ENCODE results near the gene CCDC15.

The CCDC15 gene

GRCh38 chr11:125084761-125085231 lies 130.8 kb downstream of the CCDC15 start (continued):
- TF ChIP-seq ZNF624 (tag by site-specific recombination; IDR thresholded peaks at IDR 0.05), result no peak
- no peak for TF ChIP-seq ZNF792 (tag by site-specific recombination; IDR thresholded peaks at IDR 0.05)
- TF ChIP-seq TSHZ1 (tag by site-specific recombination; IDR thresholded peaks at IDR 0.05; ENCODE audit: borderline replicate concordance), result no peak
- no peak for TF ChIP-seq ZNF521 (tag by site-specific recombination; IDR thresholded peaks at IDR 0.05)
- no peak for TF ChIP-seq RBAK (tag by site-specific recombination; IDR thresholded peaks at IDR 0.05)
- TF ChIP-seq ZSCAN30 (tag by site-specific recombination; IDR thresholded peaks at IDR 0.05), result no peak

GRCh38 chr11:125085301-125086081 lies 131.5 kb downstream of the CCDC15 start:
- ChIA-PET POLR2A (no interaction called here), CTCF (no interaction called here)
- no peak overlapping the region for H3K4me3 ChIP-seq (ENCODE audit: low read depth, low read length)
- H3K27ac ChIP-seq (ENCODE audit: extremely low read depth, low read depth, low read length), result no peak overlapping the region
- no peaks in the 10 kb centered on the region for H3K4me1 ChIP-seq (ENCODE audit: control insufficient read depth, insufficient read depth, low read length)
- H3K9me3 ChIP-seq (ENCODE audit: control insufficient read depth, insufficient read depth, low read depth, low read length), result no peaks in the 10 kb centered on the region
- H3K36me3 ChIP-seq (ENCODE audit: control insufficient read depth in 2 of 2, insufficient read depth in 1 of 2, low read length in 2 of 2), result peaks cover 0 to 13% of the 10 kb centered on the region in 2 experiments; a peak in 1 of 3 replicates
- TF ChIP-seq ZNF514 (tag by site-specific recombination; IDR thresholded peaks at IDR 0.05) (no peak), ZNF48 (tag by site-specific recombination; IDR thresholded peaks at IDR 0.05) (no peak), KLF1 (tag by site-specific recombination; IDR thresholded peaks at IDR 0.05) (no peak), ZNF174 (tag by site-specific recombination; IDR thresholded peaks at IDR 0.05) (no peak), ZNF571 (tag by site-specific recombination; IDR thresholded peaks at IDR 0.05) (no peak), ZNF239 (tag by site-specific recombination; IDR thresholded peaks at IDR 0.05) (no peak), ZNF626 (tag by site-specific recombination; IDR thresholded peaks at IDR 0.05) (no peak), ZNF549 (tag by site-specific recombination; IDR thresholded peaks at IDR 0.05) (no peak), HOXC10 (CRISPR knock-in tag; IDR thresholded peaks at IDR 0.05) (no peak), ELK4 (IDR thresholded peaks at IDR 0.05; ENCODE audit: borderline replicate concordance, low read depth, low read length) (no peak), ZNF792 (tag by site-specific recombination; IDR thresholded peaks at IDR 0.05) (no peak), YY1 (tag by site-specific recombination; IDR thresholded peaks at IDR 0.05) (no peak), ZFP37 (tag by site-specific recombination; IDR thresholded peaks at IDR 0.05) (no peak), ZSCAN30 (tag by site-specific recombination; IDR thresholded peaks at IDR 0.05) (no peak), ZFP41 (tag by site-specific recombination; IDR thresholded peaks at IDR 0.05; ENCODE audit: borderline replicate concordance) (no peak), ZNF350 (tag by site-specific recombination; IDR thresholded peaks at IDR 0.05) (no peak), ZNF530 (tag by site-specific recombination; IDR thresholded peaks at IDR 0.05; ENCODE audit: low read depth) (no peak), SP3 (tag by site-specific recombination; IDR thresholded peaks at IDR 0.05) (no peak)

Measured in HEK293 (cell line).